GM19240 (cell line): ENCODE measurements around the gene RBM19.
"Not testable (repeated sequence)": the region's sequence is repeated elsewhere in the genome, so short reads cannot be mapped to it uniquely, and the experiment has no call there.

Source experiments
- DNase-seq: peaks from one replicate; pipeline ENCODE4 v3.0.0; 2011; ENCODE audit warnings: low spot score; ENCODE audit not compliant: insufficient read length

Gene RBM19

GRCh38 chr12:113809462-113810220 is 156.5 kb downstream of the RBM19 start:
- DNase-seq = not testable (repeated sequence)

- no peak for DNase-seq
Measured at GRCh38 chr12:113808095-113808951, 157.8 kb downstream of the RBM19 start.

- DNase-seq = no peak
Measured at GRCh38 chr12:113805673-113806072, 160.5 kb downstream of the RBM19 start.

DNA sequence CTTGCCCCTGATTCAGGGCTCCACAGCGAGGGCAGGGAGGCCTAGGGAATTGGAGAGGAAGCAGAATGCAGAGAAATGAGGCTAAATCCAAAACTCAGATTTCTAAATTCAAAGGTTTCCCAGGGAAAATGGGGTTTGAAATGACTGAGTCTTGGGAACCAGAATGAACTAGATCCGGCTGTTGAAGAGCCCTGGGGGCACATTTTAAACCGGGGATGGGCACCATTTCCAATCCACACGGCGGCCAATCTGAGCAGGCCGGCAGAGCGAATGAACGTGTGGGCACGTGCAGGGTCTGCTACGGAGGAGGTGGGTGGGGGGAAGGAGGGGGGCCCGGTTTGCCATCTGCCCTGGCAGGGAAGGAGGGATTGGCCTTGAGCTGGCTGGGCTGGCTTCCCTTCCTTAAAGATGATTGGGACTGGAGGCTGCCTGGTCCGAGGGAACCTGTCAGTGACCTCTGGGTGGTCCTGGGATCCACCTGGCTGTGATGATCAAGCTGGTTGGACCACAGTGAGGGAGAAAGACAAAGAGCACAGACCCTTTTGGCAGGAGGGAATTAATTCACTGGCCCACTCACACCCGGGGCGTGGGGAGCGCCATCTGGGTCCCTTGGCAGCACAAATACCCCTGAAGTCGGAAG is 161.0 kb downstream of the RBM19 start:
- no peak for DNase-seq

DNA sequence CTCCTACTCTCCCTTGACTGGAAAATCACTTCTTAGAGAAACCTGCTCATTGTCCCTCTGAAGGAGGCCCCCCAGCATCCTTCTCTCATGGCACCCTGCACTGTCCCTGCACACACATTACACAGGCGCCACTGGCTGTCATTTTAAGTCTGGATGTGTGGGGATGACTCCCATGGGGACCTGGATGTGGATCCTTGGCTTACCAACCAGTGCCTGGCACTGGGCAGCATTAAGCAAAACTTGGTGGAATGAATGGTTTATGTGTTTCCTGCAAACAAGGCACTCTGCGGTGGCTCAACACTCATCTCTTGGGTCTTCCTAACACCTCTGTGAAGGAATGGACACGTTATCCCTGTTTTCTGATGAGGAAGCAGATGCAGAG is 162.4 kb downstream of the RBM19 start:
- no peak for DNase-seq

DNA sequence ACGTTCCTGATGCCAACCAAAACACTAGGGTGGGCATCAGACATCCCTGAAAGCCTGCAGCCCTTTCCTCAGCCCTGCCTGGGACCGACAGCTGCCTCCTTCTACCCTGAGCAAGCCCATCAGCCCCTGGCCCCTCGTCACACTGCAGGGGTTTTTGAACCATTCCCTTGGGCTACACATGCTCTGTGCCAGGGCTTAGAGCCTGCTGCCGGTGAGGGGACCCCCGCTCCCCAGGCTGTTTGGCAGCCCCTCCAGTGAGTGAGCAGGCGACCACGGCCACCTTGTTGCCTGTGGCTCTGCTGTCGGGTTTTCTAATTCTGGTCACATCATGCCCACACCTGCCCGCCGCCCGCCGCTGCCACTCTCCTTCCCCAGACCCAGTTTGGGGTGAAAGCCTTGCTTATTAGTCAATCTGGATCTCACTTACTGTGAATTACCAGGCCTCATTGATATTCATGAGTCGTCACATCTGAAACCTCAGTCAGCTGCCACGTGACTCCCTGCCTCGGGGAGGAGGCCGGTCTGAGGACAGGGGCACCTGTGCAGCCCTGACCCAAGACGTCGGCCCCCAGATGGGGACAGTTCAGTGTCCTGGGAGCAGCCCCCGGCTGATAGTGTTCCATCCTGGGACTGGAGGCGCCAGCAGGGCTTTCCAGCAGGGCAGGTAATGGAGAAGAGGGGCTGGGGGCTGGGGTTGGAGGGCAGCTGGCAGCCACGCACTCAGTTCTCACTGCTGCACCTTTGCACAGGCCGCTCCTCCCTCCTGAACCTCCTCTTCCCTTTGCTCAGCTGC is 163.0 kb downstream of the RBM19 start:
- no peak for DNase-seq

GRCh38 chr12:113802000-113802749 is 163.9 kb downstream of the RBM19 start:
- no peak for DNase-seq

- no peak for DNase-seq
Measured at GRCh38 chr12:113800201-113800600, 165.9 kb downstream of the RBM19 start.

GRCh38 chr12:113798552-113798951 is 167.6 kb downstream of the RBM19 start:
- DNase-seq = no peak

DNA sequence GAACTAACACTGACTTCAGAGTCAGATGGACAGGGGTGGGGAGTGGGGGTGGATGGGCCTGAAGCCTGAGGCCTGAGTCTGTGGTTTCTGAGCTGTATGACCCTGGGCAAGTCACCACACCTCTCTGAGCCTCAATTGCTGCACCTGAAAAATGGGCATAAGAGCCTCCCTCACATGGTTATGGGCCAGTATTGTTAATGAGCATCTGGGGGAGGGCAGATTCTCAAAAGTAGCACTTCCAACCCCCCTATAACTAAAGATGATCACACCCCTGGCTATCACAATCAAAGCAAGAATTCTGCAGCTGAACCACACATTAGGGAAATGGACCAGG is 168.6 kb downstream of the RBM19 start:
- DNase-seq = no peak

- no peak for DNase-seq
Measured at GRCh38 chr12:113796852-113797534, 169.1 kb downstream of the RBM19 start.

DNA sequence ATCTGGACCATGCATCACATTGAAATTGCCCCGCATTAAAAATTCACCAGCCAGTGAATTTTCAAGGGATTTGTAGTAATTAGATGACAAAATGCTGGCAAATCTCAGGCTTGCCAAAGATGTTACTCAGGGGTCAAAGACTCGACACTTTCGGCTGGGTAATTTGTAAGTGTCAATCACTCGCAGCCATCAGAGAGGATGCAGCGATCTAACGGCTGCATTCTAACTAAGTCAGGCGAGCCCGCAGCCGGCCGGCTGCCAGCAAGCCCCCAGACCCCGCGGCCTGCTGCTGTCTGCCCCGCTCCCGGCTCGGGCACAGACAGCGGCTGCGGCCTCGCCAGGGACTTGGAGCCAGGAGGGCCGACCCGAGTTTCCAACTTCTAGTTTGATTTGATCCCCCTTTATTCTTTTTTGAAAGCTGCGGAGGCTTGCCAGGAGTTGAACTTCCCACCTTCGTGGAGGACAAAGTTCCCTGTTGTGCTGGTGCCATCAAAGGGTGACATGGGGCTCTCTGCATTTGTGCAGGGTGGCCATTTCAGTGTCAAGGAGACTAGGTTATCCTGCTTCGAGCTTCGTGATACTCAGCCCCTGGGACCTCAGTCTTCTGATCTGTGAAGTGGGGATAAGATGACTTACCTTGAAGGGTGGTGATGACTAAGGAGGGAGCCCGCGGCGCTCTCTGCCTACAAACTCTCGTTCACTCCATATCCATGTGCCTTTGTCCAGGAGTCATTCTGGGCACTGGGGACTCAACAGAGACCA is 169.9 kb downstream of the RBM19 start:
- DNase-seq = no peak

DNA sequence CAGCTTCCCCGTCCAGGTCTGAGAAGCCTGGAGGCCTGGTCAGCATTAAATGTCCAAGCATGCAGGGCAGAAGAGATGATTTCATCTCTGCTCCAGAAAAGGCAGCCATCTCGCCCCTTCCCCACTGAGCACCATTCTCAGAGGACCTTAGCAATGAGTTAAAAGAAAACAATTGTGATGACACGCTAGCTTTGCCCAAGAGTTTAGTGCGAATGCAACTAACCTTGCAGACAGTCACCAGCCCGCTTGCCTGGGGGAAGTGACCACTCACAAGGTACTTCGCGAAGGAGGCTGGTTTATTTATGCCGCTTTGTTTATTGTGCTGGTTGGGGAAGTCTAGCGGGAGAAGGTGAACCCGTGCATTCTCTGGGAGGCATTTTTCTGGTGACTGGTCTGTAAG is 170.7 kb downstream of the RBM19 start:
- DNase-seq = no peak

DNA sequence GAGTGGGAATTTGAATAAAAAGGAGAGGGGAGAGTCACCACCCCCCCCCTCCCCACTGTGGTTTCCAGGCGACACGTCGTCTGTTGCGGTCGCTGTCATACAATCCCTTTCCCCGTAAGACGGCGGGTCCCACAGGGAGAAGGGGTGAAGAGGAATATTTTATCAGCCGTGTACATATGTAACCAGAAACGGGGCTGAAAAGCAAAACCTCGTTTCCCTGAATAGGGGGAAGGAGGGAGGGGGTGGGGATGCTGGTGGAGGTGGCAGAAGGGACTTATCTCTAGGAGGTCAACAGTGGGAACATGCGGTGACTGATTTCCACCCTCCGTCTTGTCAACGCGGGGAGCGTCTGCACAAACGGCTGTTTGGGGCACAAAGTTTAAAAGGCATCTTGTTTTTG is 171.4 kb downstream of the RBM19 start:
- no peak for DNase-seq

DNA sequence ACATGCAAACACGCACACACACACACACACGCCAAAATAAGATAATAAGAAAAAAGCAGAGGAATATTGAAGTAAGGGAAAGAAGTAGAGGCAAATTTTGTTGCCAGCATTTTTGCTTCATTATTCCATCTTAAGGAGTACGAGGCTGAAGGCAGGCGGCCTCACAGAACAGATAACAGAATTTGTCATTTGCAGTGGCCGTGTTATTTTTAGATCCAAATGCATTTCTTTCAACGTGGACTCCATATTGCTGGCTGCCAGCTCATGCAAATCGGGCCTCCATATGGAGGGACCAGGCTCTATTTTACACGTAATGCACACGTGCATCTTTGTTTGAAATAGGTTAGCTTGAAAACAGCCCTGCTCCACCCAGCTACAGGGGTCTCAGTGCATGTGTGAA is 172.9 kb downstream of the RBM19 start:
- no peak for DNase-seq

DNA sequence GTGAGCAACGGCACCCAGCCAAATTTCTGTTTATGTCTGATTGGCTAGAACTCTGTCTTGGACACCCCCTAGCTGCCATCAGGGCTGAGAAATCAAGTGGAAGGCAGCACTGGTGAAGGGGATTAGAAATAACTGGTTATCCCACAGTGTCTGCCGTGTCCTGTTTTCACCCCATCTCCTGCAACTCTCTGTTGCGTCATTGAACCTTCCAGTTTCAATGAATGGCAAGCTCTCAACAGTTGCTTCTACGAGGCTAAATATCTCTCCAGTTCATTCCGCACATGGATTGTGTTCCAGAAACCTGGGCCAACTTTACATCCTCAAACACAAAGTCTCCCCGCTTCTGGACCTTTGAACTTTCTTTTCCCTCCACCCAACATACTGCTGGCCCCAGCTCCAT is 173.7 kb downstream of the RBM19 start:
- DNase-seq = no peak

- DNase-seq = no peak
Measured at GRCh38 chr12:113788020-113788856, 177.9 kb downstream of the RBM19 start.

GRCh38 chr12:113786107-113786506 is 180.0 kb downstream of the RBM19 start:
- DNase-seq = no peak

GRCh38 chr12:113783811-113784210 is 182.3 kb downstream of the RBM19 start:
- no peak for DNase-seq
